Measurements from ENCODE around the gene FCGR3B. TPM values are rescaled to one million over a fixed set of nuclear protein-coding genes. Genes with fewer than 3 reads are reported as not detected.
"Not testable (repeated sequence)": the region's sequence is repeated elsewhere in the genome, so short reads cannot be mapped to it uniquely, and the experiment has no call there.

FCGR3B gene
- total RNA-seq, 1 experiment from 2014 or later, result not detected

DNA sequence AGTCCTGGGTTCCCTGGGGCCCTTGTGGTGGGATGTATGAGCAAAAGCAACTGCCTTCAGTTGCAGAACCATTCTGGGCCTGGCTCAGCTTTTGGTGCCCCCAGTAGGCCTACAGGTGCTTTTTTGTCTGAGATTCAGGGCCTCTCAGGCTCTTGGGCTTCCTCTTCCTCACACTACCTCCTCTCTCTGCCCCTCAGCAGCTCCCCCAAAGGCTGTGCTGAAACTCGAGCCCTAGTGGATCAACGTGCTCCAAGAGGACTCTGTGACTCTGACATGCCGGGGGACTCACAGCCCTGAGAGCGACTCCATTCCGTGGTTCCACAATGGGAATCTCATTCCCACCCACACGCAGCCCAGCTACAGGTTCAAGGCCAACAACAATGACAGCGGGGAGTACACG is 41.6 kb downstream of the FCGR3B start:
- H3K4me1 Mint-ChIP-seq (ENCODE audit: low read depth, unreplicated experiment); H3K9me3 Mint-ChIP-seq (ENCODE audit: unreplicated experiment); H3K4me3 ChIP-seq (ENCODE audit: low read depth, low read length); H3K27me3 Mint-ChIP-seq (ENCODE audit: insufficient read depth, unreplicated experiment); POLR2A ChIA-PET; H3K27me3 ChIP-seq (replicated peaks; ENCODE audit: control insufficient read depth, insufficient read depth, low read length); intact Hi-C loops (cut with micrococcal nuclease; ENCODE audit: unreplicated experiment); H3K4me3 Mint-ChIP-seq (ENCODE audit: unreplicated experiment); H3K9me3 ChIP-seq; H3K27ac Mint-ChIP-seq (ENCODE audit: unreplicated experiment); BruUV-seq (replicated peaks); H3K36me3 ChIP-seq (ENCODE audit: control insufficient read depth, insufficient read depth, low read length); H3K36me3 Mint-ChIP-seq (ENCODE audit: insufficient read depth, unreplicated experiment); DNase-seq; H3K4me1 ChIP-seq: not testable (repeated sequence)
- CTCF ChIA-PET, result interaction anchor here (0.7 kb wide), 1 partner anchor 467 kb away, joined by 3 read pairs; no protein-coding TSS in a partner anchor

DNA sequence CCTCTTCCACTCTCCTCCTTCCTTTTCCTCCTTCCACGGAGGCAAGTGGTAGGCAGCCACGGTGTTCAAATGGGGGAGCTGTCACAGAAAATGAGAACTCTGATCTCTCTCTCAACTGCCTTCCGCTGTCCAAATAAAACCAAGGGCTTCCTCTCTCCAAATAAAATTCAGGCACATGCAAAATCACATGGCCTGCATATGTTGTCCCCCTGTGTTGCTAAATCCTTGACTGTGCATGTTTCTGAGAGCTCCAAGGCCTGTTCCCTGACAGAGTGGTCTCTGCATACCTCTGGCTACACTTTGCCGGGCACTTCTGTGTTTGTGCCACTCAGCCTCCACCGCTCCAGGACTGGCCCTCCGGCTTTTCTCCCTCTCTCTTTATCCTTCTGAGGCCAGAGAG is 42.4 kb downstream of the FCGR3B start:
- H3K4me1 Mint-ChIP-seq (ENCODE audit: low read depth, unreplicated experiment); H3K4me3 ChIP-seq (ENCODE audit: low read depth, low read length); H3K27me3 ChIP-seq (replicated peaks; ENCODE audit: control insufficient read depth, insufficient read depth, low read length); H3K36me3 Mint-ChIP-seq (ENCODE audit: insufficient read depth, unreplicated experiment); DNase-seq; BruUV-seq (replicated peaks); H3K9me3 Mint-ChIP-seq (ENCODE audit: unreplicated experiment); CTCF ChIA-PET; POLR2A ChIA-PET; intact Hi-C loops (cut with micrococcal nuclease; ENCODE audit: unreplicated experiment); H3K4me3 Mint-ChIP-seq (ENCODE audit: unreplicated experiment); H3K4me1 ChIP-seq; H3K9me3 ChIP-seq; H3K27me3 Mint-ChIP-seq (ENCODE audit: insufficient read depth, unreplicated experiment); H3K36me3 ChIP-seq (ENCODE audit: control insufficient read depth, insufficient read depth, low read length); H3K27ac Mint-ChIP-seq (ENCODE audit: unreplicated experiment): not testable (repeated sequence)

DNA sequence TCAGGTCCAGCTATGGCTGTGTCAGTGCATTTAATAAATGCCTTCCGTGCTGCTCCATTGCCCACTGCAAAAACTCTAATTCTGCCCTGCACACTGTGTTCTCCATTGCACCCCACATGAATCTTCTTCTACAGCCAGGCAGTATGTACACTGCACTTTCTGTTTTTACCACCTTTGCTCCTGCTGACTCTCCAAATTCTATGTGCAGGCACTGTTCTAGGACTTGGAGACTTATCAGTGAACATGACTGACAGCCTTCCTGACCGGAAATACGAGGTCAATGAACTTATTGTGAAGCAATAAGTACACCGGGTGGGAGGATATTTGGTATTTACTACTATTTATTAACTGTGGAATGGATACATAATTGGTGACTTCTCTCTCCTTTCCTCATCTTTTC is 48.1 kb downstream of the FCGR3B start:
- H3K9me3 ChIP-seq; POLR2A ChIA-PET; H3K27ac Mint-ChIP-seq (ENCODE audit: unreplicated experiment); CTCF ChIA-PET; H3K4me3 ChIP-seq (ENCODE audit: low read depth, low read length); H3K27me3 ChIP-seq (replicated peaks; ENCODE audit: control insufficient read depth, insufficient read depth, low read length); H3K4me3 Mint-ChIP-seq (ENCODE audit: unreplicated experiment); BruUV-seq (replicated peaks); H3K4me1 ChIP-seq; intact Hi-C loops (cut with micrococcal nuclease; ENCODE audit: unreplicated experiment); H3K36me3 Mint-ChIP-seq (ENCODE audit: insufficient read depth, unreplicated experiment); H3K36me3 ChIP-seq (ENCODE audit: control insufficient read depth, insufficient read depth, low read length); H3K9me3 Mint-ChIP-seq (ENCODE audit: unreplicated experiment); H3K4me1 Mint-ChIP-seq (ENCODE audit: low read depth, unreplicated experiment); H3K27me3 Mint-ChIP-seq (ENCODE audit: insufficient read depth, unreplicated experiment); DNase-seq: not testable (repeated sequence)

DNA sequence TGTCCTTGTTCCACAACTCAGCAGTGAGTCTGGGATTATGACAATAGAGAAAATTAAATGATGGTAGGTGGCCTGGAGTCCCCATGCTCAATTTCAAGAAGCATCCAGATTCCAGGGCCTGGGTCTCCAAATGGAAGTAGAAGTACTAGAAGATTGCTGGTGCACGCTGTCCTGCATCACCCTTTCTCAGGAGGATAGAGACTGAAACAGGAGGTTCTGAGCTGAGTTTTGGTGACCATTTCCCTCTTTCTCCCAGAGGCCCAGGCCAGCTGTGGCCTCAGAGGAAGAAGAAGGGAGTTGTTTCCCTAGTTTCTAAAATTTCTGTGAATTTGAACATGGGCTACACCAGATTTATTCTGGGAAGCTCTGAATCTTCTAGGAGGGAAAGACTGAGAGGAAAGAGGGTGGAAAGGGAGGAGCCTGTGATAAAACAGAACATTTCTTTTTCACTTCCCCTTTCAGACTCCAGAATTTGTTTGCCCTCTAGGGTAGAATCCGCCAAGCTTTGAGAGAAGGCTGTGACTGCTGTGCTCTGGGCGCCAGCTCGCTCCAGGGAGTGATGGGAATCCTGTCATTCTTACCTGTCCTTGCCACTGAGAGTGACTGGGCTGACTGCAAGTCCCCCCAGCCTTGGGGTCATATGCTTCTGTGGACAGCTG is 50.0 kb downstream of the FCGR3B start:
- H3K9me3 Mint-ChIP-seq (ENCODE audit: unreplicated experiment); H3K27me3 Mint-ChIP-seq (ENCODE audit: insufficient read depth, unreplicated experiment); H3K4me1 ChIP-seq; H3K4me1 Mint-ChIP-seq (ENCODE audit: low read depth, unreplicated experiment); H3K27me3 ChIP-seq (replicated peaks; ENCODE audit: control insufficient read depth, insufficient read depth, low read length); H3K27ac Mint-ChIP-seq (ENCODE audit: unreplicated experiment); H3K36me3 ChIP-seq (ENCODE audit: control insufficient read depth, insufficient read depth, low read length); POLR2A ChIA-PET; CTCF ChIA-PET; BruUV-seq (replicated peaks); DNase-seq; H3K9me3 ChIP-seq; H3K4me3 Mint-ChIP-seq (ENCODE audit: unreplicated experiment); H3K4me3 ChIP-seq (ENCODE audit: low read depth, low read length); intact Hi-C loops (cut with micrococcal nuclease; ENCODE audit: unreplicated experiment); H3K36me3 Mint-ChIP-seq (ENCODE audit: insufficient read depth, unreplicated experiment): not testable (repeated sequence)

GRCh38 chr1:161579856-161580507 is 51.0 kb downstream of the FCGR3B start:
- H3K27ac Mint-ChIP-seq (ENCODE audit: unreplicated experiment); H3K9me3 Mint-ChIP-seq (ENCODE audit: unreplicated experiment); POLR2A ChIA-PET; H3K27me3 ChIP-seq (replicated peaks; ENCODE audit: control insufficient read depth, insufficient read depth, low read length); H3K36me3 Mint-ChIP-seq (ENCODE audit: insufficient read depth, unreplicated experiment); H3K4me1 ChIP-seq; H3K9me3 ChIP-seq; DNase-seq; H3K4me3 Mint-ChIP-seq (ENCODE audit: unreplicated experiment); H3K4me3 ChIP-seq (ENCODE audit: low read depth, low read length); BruUV-seq (replicated peaks); H3K27me3 Mint-ChIP-seq (ENCODE audit: insufficient read depth, unreplicated experiment); H3K36me3 ChIP-seq (ENCODE audit: control insufficient read depth, insufficient read depth, low read length); CTCF ChIA-PET; intact Hi-C loops (cut with micrococcal nuclease; ENCODE audit: unreplicated experiment); H3K4me1 Mint-ChIP-seq (ENCODE audit: low read depth, unreplicated experiment): not testable (repeated sequence)

DNA sequence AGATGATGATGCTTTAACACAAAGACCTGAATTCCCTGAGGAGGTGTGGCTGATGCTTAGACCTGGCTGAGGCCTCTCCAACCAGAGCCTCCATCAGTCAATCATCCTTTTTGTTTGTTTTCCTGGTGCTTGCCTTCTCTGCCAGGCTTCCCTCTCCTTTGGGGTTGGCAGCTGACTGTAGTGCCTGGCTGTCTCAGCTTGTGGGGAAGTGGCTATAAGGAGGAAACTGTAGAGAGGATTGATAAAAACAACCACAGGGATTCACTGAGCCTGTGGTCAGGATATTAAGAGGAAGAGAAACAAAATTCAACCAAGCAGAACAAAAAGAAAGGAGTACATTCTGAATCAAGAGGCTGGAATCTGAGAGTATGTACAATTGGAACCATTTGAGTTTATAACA is 54.3 kb downstream of the FCGR3B start:
- H3K9me3 Mint-ChIP-seq (ENCODE audit: unreplicated experiment); intact Hi-C loops (cut with micrococcal nuclease; ENCODE audit: unreplicated experiment); CTCF ChIA-PET; DNase-seq; H3K36me3 Mint-ChIP-seq (ENCODE audit: insufficient read depth, unreplicated experiment); H3K4me1 Mint-ChIP-seq (ENCODE audit: low read depth, unreplicated experiment); H3K27me3 Mint-ChIP-seq (ENCODE audit: insufficient read depth, unreplicated experiment); H3K4me3 Mint-ChIP-seq (ENCODE audit: unreplicated experiment); POLR2A ChIA-PET; H3K4me1 ChIP-seq; H3K27ac Mint-ChIP-seq (ENCODE audit: unreplicated experiment); H3K9me3 ChIP-seq; H3K4me3 ChIP-seq (ENCODE audit: low read depth, low read length); H3K27me3 ChIP-seq (replicated peaks; ENCODE audit: control insufficient read depth, insufficient read depth, low read length); BruUV-seq (replicated peaks); H3K36me3 ChIP-seq (ENCODE audit: control insufficient read depth, insufficient read depth, low read length): not testable (repeated sequence)

Measured in Caco-2 (cell line).